ENCODE data around the gene ZNF335.

GRCh38 chr20:45938727-45939438, 33.1 kb downstream of the ZNF335 start:
- TF ChIP-seq EZH2 (IDR thresholded peaks at IDR 0.05; ENCODE audit: insufficient read depth, poor library complexity, severe bottlenecking) (no peak), EZH2phosphoT487 (IDR thresholded peaks at IDR 0.05; ENCODE audit: insufficient read depth, low read depth) (no peak)
